IPS-15b (cell line): Measurements from ENCODE around the gene ATP10B.

Source experiments
- H3K27me3 ChIP-seq: one replicate; pipeline ENCODE4 v1.6.1; 2013; ENCODE audit warnings: low read length; ENCODE audit not compliant: control insufficient read depth, insufficient read depth
- H3K36me3 ChIP-seq: one replicate; pipeline ENCODE4 v1.6.1; 2013; ENCODE audit warnings: low read length; ENCODE audit not compliant: control insufficient read depth, insufficient read depth
- H3K4me1 ChIP-seq: one replicate; pipeline ENCODE4 v1.6.1; 2013; ENCODE audit warnings: mild to moderate bottlenecking, low read length; ENCODE audit not compliant: control insufficient read depth, insufficient read depth
- H3K4me3 ChIP-seq: one replicate; pipeline ENCODE4 v1.5.1; 2013; ENCODE audit warnings: low read depth, low read length
- H3K9ac ChIP-seq: one replicate; pipeline ENCODE4 v1.6.1; 2013; ENCODE audit warnings: low read depth, mild to moderate bottlenecking, low read length
- H3K9me3 ChIP-seq: one replicate; pipeline ENCODE4 v1.6.1; 2013; ENCODE audit warnings: mild to moderate bottlenecking, low read length; ENCODE audit not compliant: control insufficient read depth, insufficient read depth

Gene ATP10B

DNA sequence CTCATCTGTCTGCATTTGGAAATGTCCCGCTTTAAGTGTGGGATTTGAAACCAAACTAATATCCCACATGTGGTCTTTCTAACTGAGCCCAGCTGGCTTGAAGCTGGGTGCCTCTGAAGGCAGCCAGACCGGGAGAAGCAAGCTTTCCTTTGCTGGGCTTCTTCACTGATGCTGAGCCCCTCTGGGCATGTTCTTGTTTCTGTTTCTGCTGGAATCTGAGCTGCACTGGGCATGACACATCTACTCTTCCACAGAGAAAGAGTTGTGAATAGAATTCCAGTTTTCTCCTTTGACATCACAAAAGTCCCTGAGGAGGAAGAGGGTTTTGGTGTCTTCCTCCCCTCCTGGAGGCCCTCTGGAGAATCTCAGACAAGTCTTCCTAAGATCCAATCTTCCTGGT is 179.5 kb downstream of the ATP10B start:
- Histone ChIP-seq H3K27me3 (no peaks in the 10 kb centered on the region), H3K9ac (no peak overlapping the region), H3K9me3 (no peaks in the 10 kb centered on the region), H3K4me3 (no peak overlapping the region), H3K36me3 (no peaks in the 10 kb centered on the region), H3K4me1 (no peaks in the 10 kb centered on the region)

DNA sequence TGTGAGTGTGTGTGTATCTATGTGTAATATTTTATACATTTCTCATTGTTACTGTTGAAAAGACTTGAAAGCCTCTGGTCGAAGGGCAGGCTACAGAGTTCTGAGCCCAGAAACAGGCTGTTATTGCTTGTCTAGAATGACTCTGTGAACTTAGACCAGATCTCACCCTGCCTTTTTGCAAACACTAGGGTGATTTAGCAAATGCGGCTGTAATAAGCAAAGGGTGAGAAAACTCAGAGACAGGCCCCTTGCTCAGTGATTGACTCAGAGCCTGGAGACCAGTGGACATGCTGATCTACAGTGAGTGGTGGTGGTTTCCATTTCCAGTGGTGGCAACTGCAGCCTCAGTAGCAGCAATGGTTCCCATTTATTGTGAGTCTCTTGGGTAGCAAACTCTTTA is 183.7 kb downstream of the ATP10B start:
- Histone ChIP-seq H3K4me3 (no peak overlapping the region), H3K27me3 (no peaks in the 10 kb centered on the region), H3K36me3 (no peaks in the 10 kb centered on the region), H3K9ac (no peak overlapping the region), H3K9me3 (no peaks in the 10 kb centered on the region), H3K4me1 (peaks cover 2% of the 10 kb centered on the region)

DNA sequence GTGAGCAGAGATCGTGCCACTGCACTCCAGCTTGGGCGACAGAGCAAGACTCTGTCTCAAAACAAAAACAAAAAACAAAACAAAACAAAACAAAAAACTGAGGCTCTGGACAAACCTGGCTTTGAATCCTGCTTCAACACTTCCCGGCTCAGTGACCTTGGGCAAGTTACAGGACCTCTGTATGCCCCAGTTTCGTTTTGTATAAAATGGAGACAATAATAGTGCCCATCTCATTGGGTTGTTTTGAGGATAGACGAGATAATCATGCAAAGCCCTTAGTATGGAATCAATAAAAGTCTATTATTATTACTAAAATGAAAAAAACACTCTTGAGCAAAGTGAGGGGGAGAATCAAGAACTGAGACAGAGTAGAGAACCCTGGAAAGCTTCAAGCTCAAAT is 184.9 kb downstream of the ATP10B start:
- no peaks in the 10 kb centered on the region for H3K27me3 ChIP-seq
- H3K9ac ChIP-seq, result no peak overlapping the region
- H3K4me3 ChIP-seq, result no peak overlapping the region
- peaks cover 2% of the 10 kb centered on the region for H3K4me1 ChIP-seq
- H3K9me3 ChIP-seq, result no peaks in the 10 kb centered on the region
- H3K36me3 ChIP-seq, result no peaks in the 10 kb centered on the region

GRCh38 chr5:160665460-160665859 is 186.6 kb downstream of the ATP10B start:
- Histone ChIP-seq H3K9ac (no peak overlapping the region), H3K36me3 (no peaks in the 10 kb centered on the region), H3K4me1 (peaks cover 2% of the 10 kb centered on the region), H3K27me3 (no peaks in the 10 kb centered on the region), H3K4me3 (no peak overlapping the region), H3K9me3 (no peaks in the 10 kb centered on the region)

DNA sequence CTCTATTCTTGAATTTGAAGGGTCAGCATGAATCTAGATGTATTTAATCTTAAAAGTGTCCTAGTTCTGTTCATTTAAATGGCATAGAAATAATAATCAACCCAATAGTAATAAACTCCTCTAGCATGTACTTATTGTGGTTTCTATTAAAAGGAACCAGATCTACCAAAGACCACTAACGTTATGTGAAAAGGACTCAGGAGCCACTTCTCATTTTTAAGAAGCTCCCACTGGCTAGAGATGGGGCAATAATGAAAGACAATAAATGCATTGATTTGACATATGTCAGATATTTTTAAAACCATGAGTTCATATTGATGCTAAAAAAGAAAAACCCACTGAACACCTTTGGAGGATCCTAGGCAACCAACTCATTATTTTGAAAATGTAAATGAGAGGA is 191.9 kb downstream of the ATP10B start:
- no peak overlapping the region for H3K4me3 ChIP-seq
- no peaks in the 10 kb centered on the region for H3K27me3 ChIP-seq
- peaks cover under 1% of the 10 kb centered on the region for H3K4me1 ChIP-seq
- H3K9me3 ChIP-seq, result no peaks in the 10 kb centered on the region
- no peaks in the 10 kb centered on the region for H3K36me3 ChIP-seq
- H3K9ac ChIP-seq, result no peak overlapping the region

GRCh38 chr5:160657622-160658458 is 194.2 kb downstream of the ATP10B start:
- no peaks in the 10 kb centered on the region for H3K9me3 ChIP-seq
- no peaks in the 10 kb centered on the region for H3K4me1 ChIP-seq
- H3K27me3 ChIP-seq, result no peaks in the 10 kb centered on the region
- no peaks in the 10 kb centered on the region for H3K36me3 ChIP-seq
- H3K4me3 ChIP-seq, result no peak overlapping the region
- no peak overlapping the region for H3K9ac ChIP-seq

DNA sequence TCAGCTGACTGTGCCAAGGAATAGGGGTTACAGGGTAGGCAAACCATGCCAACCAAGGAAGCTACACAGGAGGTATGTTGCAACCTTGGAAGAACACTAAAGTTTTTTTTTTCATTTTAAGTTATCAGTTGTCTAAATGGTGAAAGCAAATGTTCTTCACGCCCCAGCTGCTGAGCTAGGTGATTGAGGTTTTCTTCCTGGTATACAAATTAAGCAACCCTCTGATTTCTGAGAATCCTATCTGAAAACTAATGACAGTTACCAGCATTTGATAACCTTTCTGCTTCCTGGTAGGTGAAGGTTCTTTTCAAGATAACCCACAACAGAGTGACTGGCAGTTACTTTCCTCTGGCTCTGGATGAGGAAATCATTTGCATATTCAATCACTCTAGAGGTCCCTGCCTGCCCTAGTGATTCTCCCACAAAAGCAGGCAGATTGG is 194.9 kb downstream of the ATP10B start:
- no peak overlapping the region for H3K9ac ChIP-seq
- no peaks in the 10 kb centered on the region for H3K27me3 ChIP-seq

GRCh38 chr5:160655717-160656116 is 196.3 kb downstream of the ATP10B start:
- Histone ChIP-seq H3K36me3 (no peaks in the 10 kb centered on the region), H3K9ac (no peak overlapping the region), H3K4me1 (no peaks in the 10 kb centered on the region), H3K4me3 (no peak overlapping the region), H3K27me3 (no peaks in the 10 kb centered on the region), H3K9me3 (no peaks in the 10 kb centered on the region)

More for the DNA sequence above, 194.9 kb downstream of the ATP10B start:
- Histone ChIP-seq H3K4me3 (no peak overlapping the region), H3K36me3 (no peaks in the 10 kb centered on the region), H3K9me3 (no peaks in the 10 kb centered on the region), H3K4me1 (no peaks in the 10 kb centered on the region)

- Histone ChIP-seq H3K36me3 (no peaks in the 10 kb centered on the region), H3K4me1 (no peaks in the 10 kb centered on the region), H3K9ac (no peak overlapping the region), H3K4me3 (no peak overlapping the region), H3K9me3 (no peaks in the 10 kb centered on the region), H3K27me3 (no peaks in the 10 kb centered on the region)
These were observed 200.0 kb downstream of the ATP10B start for GRCh38 chr5:160651692-160652645.

DNA sequence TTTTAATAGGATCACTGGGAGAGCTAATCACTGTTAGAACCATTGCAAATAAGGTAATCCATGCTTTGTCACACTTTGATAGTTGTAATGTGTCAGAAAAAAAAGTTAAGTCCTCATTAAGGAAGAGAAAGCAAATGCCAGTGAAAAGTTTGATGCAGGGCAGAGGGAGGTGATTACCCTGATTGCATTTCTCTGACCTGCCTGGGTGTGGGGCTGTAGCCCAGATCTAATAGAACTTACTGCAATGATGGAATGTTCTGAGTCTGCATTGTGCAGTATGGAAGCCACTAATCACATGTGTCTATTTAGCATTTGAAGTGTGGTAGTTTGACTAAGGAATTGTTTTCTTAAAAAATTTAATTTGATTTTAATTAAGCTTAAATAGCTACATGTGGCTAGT is 202.7 kb downstream of the ATP10B start:
- Histone ChIP-seq H3K4me1 (no peaks in the 10 kb centered on the region), H3K9ac (no peak overlapping the region), H3K36me3 (no peaks in the 10 kb centered on the region)

GRCh38 chr5:160646033-160646432 is 206.0 kb downstream of the ATP10B start:
- Histone ChIP-seq H3K9ac (no peak overlapping the region), H3K27me3 (no peaks in the 10 kb centered on the region), H3K36me3 (no peaks in the 10 kb centered on the region), H3K4me1 (no peaks in the 10 kb centered on the region), H3K9me3 (no peaks in the 10 kb centered on the region), H3K4me3 (no peak overlapping the region)

More for the DNA sequence above, 202.7 kb downstream of the ATP10B start:
- Histone ChIP-seq H3K27me3 (no peaks in the 10 kb centered on the region), H3K4me3 (no peak overlapping the region), H3K9me3 (no peaks in the 10 kb centered on the region)
